Kidney capillary endothelial cell (primary cell): ENCODE measurements around the gene MYCBPAP.

ENCODE experiments used
- DNase-seq: peaks from one replicate; pipeline ENCODE4 v3.0.0-alpha.2; 2018; ENCODE audit warnings: low spot score

MYCBPAP gene

GRCh38 chr17:50507871-50508572, at the start of gene MYCBPAP:
Gene MYCBPAP, plus strand, starts transcription at chr17:50508439. Its CDS starts 236 bp downstream, at chr17:50508675.
- DNase-seq: peak; percentile 49

GRCh38 chr17:50458701-50459676, 49.2 kb upstream of the MYCBPAP start:
- DNase-seq: no peak

- no peak for DNase-seq
Observed at GRCh38 chr17:50459756-50460155, 48.5 kb upstream of the MYCBPAP start.

GRCh38 chr17:50460831-50461526, 47.3 kb upstream of the MYCBPAP start:
- no peak for DNase-seq

- no peak for DNase-seq
Observed at GRCh38 chr17:50461550-50462132, 46.6 kb upstream of the MYCBPAP start.

- no peak for DNase-seq
Observed at GRCh38 chr17:50462446-50462845, 45.8 kb upstream of the MYCBPAP start.

GRCh38 chr17:50464121-50464520, 44.1 kb upstream of the MYCBPAP start:
- DNase-seq: no peak

- DNase-seq: no peak
Observed at GRCh38 chr17:50464736-50465135, 43.5 kb upstream of the MYCBPAP start.

- DNase-seq: no peak
Observed at GRCh38 chr17:50465171-50465570, 43.1 kb upstream of the MYCBPAP start.

GRCh38 chr17:50465635-50466034, 42.6 kb upstream of the MYCBPAP start:
- no peak for DNase-seq

- DNase-seq: no peak
Observed at GRCh38 chr17:50466371-50467113, 41.7 kb upstream of the MYCBPAP start.

GRCh38 chr17:50467114-50467854, 41.0 kb upstream of the MYCBPAP start:
- DNase-seq: no peak

GRCh38 chr17:50467855-50468303, 40.4 kb upstream of the MYCBPAP start:
- no peak for DNase-seq

- DNase-seq: no peak
Observed at GRCh38 chr17:50468304-50469207, 39.7 kb upstream of the MYCBPAP start, which contains the start of gene CHAD. Gene CHAD, minus strand, starts transcription at chr17:50468880. Its CDS starts 67 bp downstream, at chr17:50468813.

- no peak for DNase-seq
Observed at GRCh38 chr17:50469208-50469605, 39.0 kb upstream of the MYCBPAP start.

- no peak for DNase-seq
Observed at GRCh38 chr17:50469671-50470305, 38.5 kb upstream of the MYCBPAP start.

GRCh38 chr17:50470426-50470825, 37.8 kb upstream of the MYCBPAP start:
- no peak for DNase-seq

GRCh38 chr17:50471009-50471905, 37.0 kb upstream of the MYCBPAP start:
- DNase-seq: no peak
